ENCODE measurements around the gene ZFHX3.

DNA sequence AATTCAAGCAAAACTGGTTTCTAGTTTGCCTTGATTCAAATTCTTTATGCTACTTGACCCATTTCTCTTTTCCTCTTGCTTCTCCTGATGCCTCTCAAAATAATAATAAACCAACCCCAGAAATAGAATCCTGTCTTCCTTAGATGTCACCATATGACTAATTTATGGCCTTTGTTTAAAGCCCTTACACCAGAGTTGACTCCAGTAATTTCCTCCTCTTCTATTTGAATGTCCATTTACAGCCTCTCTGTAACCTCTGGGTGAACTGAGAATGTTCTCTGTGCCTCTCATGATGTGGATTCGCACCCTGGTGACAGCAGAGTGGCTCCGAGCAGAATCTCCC, 31.5 kb downstream of the ZFHX3 start:
- TF ChIP-seq FOXA1 (IDR thresholded peaks at IDR 0.05), result no peak
- TF ChIP-seq ARNT (IDR thresholded peaks at IDR 0.05), result no peak
- TF ChIP-seq FOXM1 (IDR thresholded peaks at IDR 0.05; ENCODE audit: borderline replicate concordance), result no peak
- no peak for TF ChIP-seq CTBP1 (IDR thresholded peaks at IDR 0.05; ENCODE audit: borderline replicate concordance)
- no peak for TF ChIP-seq SUZ12 (IDR thresholded peaks at IDR 0.05)
- TF ChIP-seq ELF4 (IDR thresholded peaks at IDR 0.05), result no peak
- TF ChIP-seq BHLHE40 (IDR thresholded peaks at IDR 0.05; ENCODE audit: borderline replicate concordance), result no peak
- no peak for TF ChIP-seq FOXK2 (IDR thresholded peaks at IDR 0.05)
- no peak for TF ChIP-seq TARDBP (IDR thresholded peaks at IDR 0.05)
- no peak for TF ChIP-seq HDGF (IDR thresholded peaks at IDR 0.05; ENCODE audit: borderline replicate concordance)
- TF ChIP-seq NFRKB (IDR thresholded peaks at IDR 0.05), result no peak
- TF ChIP-seq SP1 (IDR thresholded peaks at IDR 0.05), result no peak
- no peak for TF ChIP-seq LEF1 (IDR thresholded peaks at IDR 0.05; ENCODE audit: borderline replicate concordance)
